Pancreas (tissue), 10 donors: Measurements from ENCODE around the gene BSPH1. TPM values are rescaled to one million over a fixed set of nuclear protein-coding genes. Genes with fewer than 3 reads are reported as not detected.

Experiments used
- ATAC-seq, 4 donors: fragments of 200-7000 bp; cut with Tn5 transposase; one replicate each; pipeline versions ENCODE4 v1.8.0 to v1.9.1; 2020; ENCODE audit warnings: mild to moderate bottlenecking in 4 of 4, moderate library complexity in 4 of 4
- DNase-seq, 6 donors: peaks; one replicate each; pipeline ENCODE4 v3.0.0-alpha.2; 2020
- FAIRE-seq: peaks from 2 replicates; lab custom pipeline; 2012; peaks lifted over from hg19 to GRCh38; lab: Jason Lieb, UNC
- H3K27ac ChIP-seq, 4 donors: fragments of 200-600 bp; sonication (generic); 1 replicate in 3 of 4; 2 replicates in 1 of 4; pipeline versions ENCODE4 v1.5.0 to v1.8.0; 2020
- H3K27me3 ChIP-seq, 4 donors: fragments of 200-600 bp; one replicate each; pipeline ENCODE4 v1.8.0; 2021
- H3K36me3 ChIP-seq, 3 donors: fragments of 200-600 bp; sonication (generic) in 1 of 3; one replicate each; pipeline versions ENCODE4 v1.5.0 to v1.8.0; 2020 to 2021
- H3K4me1 ChIP-seq, 3 donors: fragments of 200-600 bp; one replicate each; pipeline ENCODE4 v1.8.0; 2021
- H3K4me3 ChIP-seq, 4 donors: fragments of 200-600 bp; sonication (generic) in 2 of 4; one replicate each; pipeline versions ENCODE4 v1.5.0 to v1.8.0; 2020 to 2021
- H3K9me3 ChIP-seq, 4 donors: fragments of 200-600 bp; one replicate each; pipeline ENCODE4 v1.8.0; 2021
- WGBS, 2 donors: extraction: QIAGEN DNeasy Blood & Tissue Kit; methylation state at CpG; one replicate each; pipeline ENCODE4 v1.1.7; 2013; 5-methylcytosine and 5-hydroxymethylcytosine counted together
- intact Hi-C, 3 donors: fragments of 100-400 bp; cut with DNase I; formaldehyde crosslinking; loops; one replicate each; pipeline versions ENCODE4 v1.11.1 to v1.14.2; 2022
- polyA plus RNA-seq, 2 donors: library from polyadenylated mRNA; stranded (reverse); fragments of 200-250 nt; gene quantifications; one replicate each; pipeline ENCODE4 v1.2.3, GENCODE V29; 2013
- total RNA-seq, 6 donors: library from RNA; stranded (reverse); fragmentation: NEBNext Ultra II Directional in 4 of 6; extraction: Animal tissue kit (Norgen Biotek cat#: 25700) in 4 of 6; gene quantifications; one replicate each; pipeline versions ENCODE4 v1.2.1 to v1.2.4, GENCODE V29; 2021 to 2023
- TF ChIP-seq, protein P1 (sequence below), 4 donors: fragments of 200-600 bp; sonication (generic) in 3 of 4; IDR thresholded peaks; one replicate each; pipeline versions ENCODE4 v1.5.0 to v1.8.0; 2021; ENCODE audit warnings: antibody characterized with exemption in 4 of 4
- donor health status: healthy with polysubstance abuse.
- donor health status: DM: no; HTN: no; CAD: no; lungs with moderate emphysema.
- donor health status: DM: no; HTN: no; CAD: no.
- donor health status: control.
- donor health status: control.
- donor health status: Bipolar disorder and iron deficiency.
- donor health status: DM: yes; HTN: yes; CAD: no.
- donor health status: DM: no; HTN: no; CAD: no.
- donor health status: DM: no; HTN: no; CAD: no.
- donor health status: DM: yes; HTN: yes; CAD: no.

BSPH1 gene, protein sequence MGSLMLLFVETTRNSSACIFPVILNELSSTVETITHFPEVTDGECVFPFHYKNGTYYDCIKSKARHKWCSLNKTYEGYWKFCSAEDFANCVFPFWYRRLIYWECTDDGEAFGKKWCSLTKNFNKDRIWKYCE
- not detected for total RNA-seq
- polyA plus RNA-seq: not detected

DNA sequence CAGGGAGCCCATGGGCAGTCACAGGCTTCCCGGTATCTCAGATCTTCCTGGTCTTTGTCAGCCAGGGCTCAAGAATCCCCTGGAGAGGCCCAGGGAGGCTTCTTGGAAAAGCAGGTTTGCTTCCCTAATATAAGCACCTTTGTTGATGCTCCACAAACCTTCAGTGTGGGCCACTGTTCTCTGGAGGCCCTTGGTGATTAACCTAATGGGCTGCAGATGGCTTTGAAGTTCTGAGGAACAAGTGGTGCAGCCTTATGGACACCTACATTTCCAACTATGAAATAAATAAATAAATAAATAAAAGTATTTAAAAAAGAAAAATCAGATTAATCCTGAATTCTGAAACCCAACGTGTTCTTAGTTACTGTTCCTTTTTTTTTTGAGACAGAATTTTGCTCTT lies at the start of gene BSPH1:
BSPH1 (minus strand) TSS at position 101 of the 400 bp plus-strand sequence; CDS start at position 12, 89 bp downstream.
- H3K4me3 ChIP-seq: no peak within 1 kb of the TSS
- no peaks in the 10 kb centered on the region for H3K36me3 ChIP-seq
- DNase-seq (no peak), FAIRE-seq (no peak), ATAC-seq (no peak)
- no peaks in the 10 kb centered on the region for H3K27me3 ChIP-seq
- intact Hi-C loops: no loop called here
- H3K4me1 ChIP-seq: no peaks in the 10 kb centered on the region
- TF ChIP-seq, protein P1, sequence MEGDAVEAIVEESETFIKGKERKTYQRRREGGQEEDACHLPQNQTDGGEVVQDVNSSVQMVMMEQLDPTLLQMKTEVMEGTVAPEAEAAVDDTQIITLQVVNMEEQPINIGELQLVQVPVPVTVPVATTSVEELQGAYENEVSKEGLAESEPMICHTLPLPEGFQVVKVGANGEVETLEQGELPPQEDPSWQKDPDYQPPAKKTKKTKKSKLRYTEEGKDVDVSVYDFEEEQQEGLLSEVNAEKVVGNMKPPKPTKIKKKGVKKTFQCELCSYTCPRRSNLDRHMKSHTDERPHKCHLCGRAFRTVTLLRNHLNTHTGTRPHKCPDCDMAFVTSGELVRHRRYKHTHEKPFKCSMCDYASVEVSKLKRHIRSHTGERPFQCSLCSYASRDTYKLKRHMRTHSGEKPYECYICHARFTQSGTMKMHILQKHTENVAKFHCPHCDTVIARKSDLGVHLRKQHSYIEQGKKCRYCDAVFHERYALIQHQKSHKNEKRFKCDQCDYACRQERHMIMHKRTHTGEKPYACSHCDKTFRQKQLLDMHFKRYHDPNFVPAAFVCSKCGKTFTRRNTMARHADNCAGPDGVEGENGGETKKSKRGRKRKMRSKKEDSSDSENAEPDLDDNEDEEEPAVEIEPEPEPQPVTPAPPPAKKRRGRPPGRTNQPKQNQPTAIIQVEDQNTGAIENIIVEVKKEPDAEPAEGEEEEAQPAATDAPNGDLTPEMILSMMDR (IDR thresholded peaks at IDR 0.05): no peak
- no peaks in the 10 kb centered on the region for H3K9me3 ChIP-seq
- H3K27ac ChIP-seq: no peak within 1 kb of the TSS
- 59 to 61% methylated on average over 2 of the region's 2 CpGs for WGBS, 2 donors

DNA sequence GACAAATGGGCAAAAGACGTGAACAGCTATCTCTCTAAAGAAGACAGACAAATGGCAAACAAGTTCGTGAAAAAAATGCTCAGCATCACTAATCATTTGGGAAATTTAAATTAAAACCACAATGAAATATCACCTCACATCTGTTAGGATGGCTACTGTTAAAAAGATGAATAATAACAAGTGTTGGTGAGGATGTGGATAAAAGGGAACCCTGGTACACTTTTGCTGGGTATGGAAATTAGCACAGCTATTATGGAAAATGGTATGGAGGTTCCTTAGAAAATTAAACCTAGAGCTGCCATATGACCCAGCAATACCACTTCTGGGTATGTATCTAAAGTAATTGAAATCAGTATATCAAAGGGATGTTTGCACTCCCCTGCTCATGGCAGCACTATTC lies 44.8 kb upstream of the BSPH1 start:
- Histone ChIP-seq H3K36me3 (no peaks in the 10 kb centered on the region), H3K9me3 (no peaks in the 10 kb centered on the region), H3K4me1 (no peaks in the 10 kb centered on the region), H3K27ac (no peak overlapping the region), H3K27me3 (no peaks in the 10 kb centered on the region), H3K4me3 (no peak overlapping the region)
- no peak for DNase-seq
- TF ChIP-seq, protein P1 (IDR thresholded peaks at IDR 0.05): no peak
- FAIRE-seq: no peak
- 64 to 73% methylated on average over 2 of the region's 2 CpGs for WGBS, 2 donors
- ATAC-seq: no peak
- intact Hi-C loops: no loop called here

DNA sequence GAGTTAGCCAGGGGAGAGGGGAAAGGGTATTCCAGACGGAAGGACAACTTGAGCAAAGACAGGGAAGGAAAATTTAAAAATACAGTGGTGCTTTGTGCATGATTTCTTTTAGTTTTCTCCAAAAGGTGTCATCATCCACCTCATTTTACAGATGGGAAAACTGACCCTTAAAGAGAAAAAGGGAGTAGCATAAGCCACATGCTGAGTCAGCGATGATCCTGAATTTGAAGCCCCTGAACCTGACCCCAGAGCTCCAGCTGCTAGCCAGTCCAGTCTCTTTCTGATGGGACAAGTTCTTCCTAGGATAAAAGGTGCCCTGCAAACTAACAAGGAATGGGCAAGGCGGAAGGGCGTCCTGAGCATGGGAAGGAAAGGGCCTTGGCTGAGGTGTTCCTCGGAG lies 41.6 kb upstream of the BSPH1 start:
- ATAC-seq: no peak
- WGBS, 2 donors: 39 to 55% methylated on average over 5 of the region's 5 CpGs
- intact Hi-C loops: no loop called here
- no peak for FAIRE-seq
- Histone ChIP-seq H3K4me3 (no peak overlapping the region), H3K27me3 (peaks cover 0 to 3% (median 0%) of the 10 kb centered on the region in 4 donors), H3K4me1 (no peaks in the 10 kb centered on the region), H3K27ac (no peak overlapping the region), H3K9me3 (no peaks in the 10 kb centered on the region), H3K36me3 (no peaks in the 10 kb centered on the region)
- no peak for DNase-seq
- TF ChIP-seq, protein P1 (IDR thresholded peaks at IDR 0.05): no peak

DNA sequence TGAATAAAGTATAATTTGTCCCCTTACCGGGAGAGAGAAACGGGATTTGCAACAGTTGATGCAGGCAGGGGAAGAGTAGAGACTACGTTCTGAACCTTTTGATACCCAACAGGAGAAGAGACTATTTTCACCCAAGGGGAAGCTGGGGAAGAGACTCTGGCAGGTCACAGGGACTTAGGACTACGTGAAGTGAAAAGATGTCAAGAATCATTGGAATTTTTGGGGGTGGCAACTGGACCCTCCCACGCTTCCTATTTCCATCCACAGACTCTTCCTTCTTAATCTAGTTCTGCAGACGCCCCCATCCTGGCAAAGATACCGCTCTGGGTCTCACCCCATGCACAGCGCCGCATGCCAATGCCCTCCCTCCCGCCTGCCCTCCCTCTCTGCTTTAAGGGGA lies 38.1 kb upstream of the BSPH1 start:
- Histone ChIP-seq H3K4me1 (no peaks in the 10 kb centered on the region), H3K27ac (no peak overlapping the region), H3K4me3 (no peak overlapping the region), H3K27me3 (peaks cover 0 to 3% (median 0%) of the 10 kb centered on the region in 4 donors), H3K9me3 (no peaks in the 10 kb centered on the region), H3K36me3 (no peaks in the 10 kb centered on the region)
- ATAC-seq (no peak), FAIRE-seq (no peak), DNase-seq (no peak)
- intact Hi-C loops: no loop called here
- WGBS, 2 donors: 44 to 53% methylated on average over 10 of the region's 10 CpGs
- TF ChIP-seq, protein P1 (IDR thresholded peaks at IDR 0.05): no peak

DNA sequence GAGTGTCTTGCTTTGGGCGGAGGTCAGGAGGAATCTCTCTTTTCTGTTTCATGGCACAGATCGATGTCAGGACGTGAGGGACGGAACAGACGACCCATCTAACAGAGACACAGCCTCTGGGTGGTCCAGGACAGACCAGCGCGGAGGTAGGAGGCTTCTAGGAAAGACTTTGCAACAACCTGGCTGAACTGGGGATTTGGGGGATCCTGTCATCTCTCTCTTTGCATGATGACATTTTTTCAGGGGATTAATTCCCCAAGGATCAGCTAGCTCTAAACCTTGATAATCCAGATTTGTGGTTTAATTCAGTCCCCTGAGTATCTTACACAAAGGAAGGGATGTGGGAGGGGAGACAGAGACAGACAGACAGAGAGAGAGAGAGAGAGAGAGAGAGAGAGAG lies 37.5 kb upstream of the BSPH1 start:
- Histone ChIP-seq H3K27ac (no peak overlapping the region), H3K9me3 (no peaks in the 10 kb centered on the region), H3K4me3 (no peak overlapping the region), H3K36me3 (no peaks in the 10 kb centered on the region), H3K27me3 (peaks cover 0 to 3% (median 0%) of the 10 kb centered on the region in 4 donors), H3K4me1 (no peaks in the 10 kb centered on the region)
- WGBS, 2 donors: 53 to 65% methylated on average over 7 of the region's 7 CpGs
- FAIRE-seq: no peak
- DNase-seq: no peak
- TF ChIP-seq, protein P1 (IDR thresholded peaks at IDR 0.05): no peak
- no peak for ATAC-seq
- intact Hi-C loops: no loop called here
